ENCODE measurements around the gene UCKL1.

- TF ChIP-seq CTCF (IDR thresholded peaks at IDR 0.05; ENCODE audit: insufficient read depth, low read length) (no peak), SPI1 (IDR thresholded peaks at IDR 0.05; ENCODE audit: borderline replicate concordance, low read depth) (no peak), POLR2AphosphoS5 (IDR thresholded peaks at IDR 0.05; ENCODE audit: low read depth) (no peak), REST (IDR thresholded peaks at IDR 0.05; ENCODE audit: insufficient replicate concordance, low read depth) (no peak)
These were observed 18.6 kb downstream of the UCKL1 start for GRCh38 chr20:63937596-63937995.
